ENCODE data around the gene TNNC1.

GRCh38 chr3:52432225-52432624 is 21.6 kb downstream of the TNNC1 start:
- TF ChIP-seq CTCF (IDR thresholded peaks at IDR 0.05 in 2 of 3, conservative IDR thresholded peaks at IDR 0.05 in 1 of 3; ENCODE audit: control insufficient read depth in 2 of 3, extremely low read depth in 1 of 3, insufficient read depth in 1 of 3, low read depth in 3 of 3, low read length in 3 of 3): no peak
- TF ChIP-seq CHD2 (IDR thresholded peaks at IDR 0.05; ENCODE audit: borderline replicate concordance, low read depth, low read length): no peak
- no peak for TF ChIP-seq ZZZ3 (IDR thresholded peaks at IDR 0.05; ENCODE audit: control insufficient read depth, insufficient read length, low read depth)
- no peak for TF ChIP-seq SP1 (IDR thresholded peaks at IDR 0.05; ENCODE audit: low read depth, low read length)
- TF ChIP-seq SKIL (IDR thresholded peaks at IDR 0.05; ENCODE audit: low read depth, poor library complexity, severe bottlenecking): no peak
- no peak for TF ChIP-seq EZH2 (IDR thresholded peaks at IDR 0.05; ENCODE audit: borderline replicate concordance, control insufficient read depth, low read depth, low read length)
- no peak for TF ChIP-seq SMC3 (IDR thresholded peaks at IDR 0.05; ENCODE audit: borderline replicate concordance, low read length)
- no peak for TF ChIP-seq NR2F1 (conservative IDR thresholded peaks at IDR 0.05)
